ENCODE data around the gene ZNF772. TPM values are rescaled to one million over a fixed set of nuclear protein-coding genes. Genes with fewer than 3 reads are reported as not detected.

Gene ZNF772
- total RNA-seq, 2 experiments from 2014 or later: 7.7 to 8.8 TPM

DNA sequence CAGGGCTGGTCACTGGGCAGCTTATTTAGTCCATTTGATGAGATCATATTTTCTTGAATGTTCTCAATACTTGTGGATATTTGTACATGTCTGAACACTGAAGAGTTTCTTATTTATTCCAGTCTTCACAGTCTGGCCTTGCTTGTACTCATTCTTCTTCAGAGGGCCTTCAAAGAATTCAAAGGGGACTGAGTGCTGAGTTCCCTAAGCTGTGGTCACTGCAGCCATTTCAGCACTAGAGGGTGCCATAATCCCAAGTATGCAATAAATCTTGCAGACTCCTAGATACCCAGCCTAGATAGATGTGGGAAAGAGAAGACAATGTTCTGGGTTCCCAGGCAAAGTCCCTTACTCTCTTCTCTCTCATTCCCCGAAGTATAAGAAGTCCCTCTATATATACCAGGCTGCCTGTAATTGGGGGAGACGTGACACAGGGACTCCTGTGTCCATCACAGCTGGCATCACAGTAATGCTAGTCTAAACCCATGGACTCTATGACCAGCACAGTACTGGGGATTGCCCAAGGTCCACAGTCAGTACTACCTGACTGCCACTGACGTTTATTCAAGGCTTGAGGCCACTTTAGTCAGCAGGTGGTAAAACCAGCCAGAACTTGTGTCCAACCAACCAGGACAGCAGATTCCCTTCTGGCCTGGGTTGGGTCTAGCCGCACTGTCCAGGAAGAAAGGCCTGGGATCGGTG is 11.5 kb downstream of the ZNF772 start:
- H3K36me3 Mint-ChIP-seq: peaks cover 16% of the 10 kb centered on the region
- CTCF ChIA-PET: interaction anchor here (0.6 to 1.2 kb wide), 3 partner anchors 30 to 91 kb away, joined by 3 to 5 read pairs (median 3); partner anchors contain the start of gene ZNF749
- H3K27ac Mint-ChIP-seq: no peak overlapping the region
- DNase-seq (peak; percentile 54), ATAC-seq (peak; percentile 69)
- H3K9me3 Mint-ChIP-seq (ENCODE audit: low read depth): peaks cover 34% of the 10 kb centered on the region
- H3K27me3 Mint-ChIP-seq: no peaks in the 10 kb centered on the region
- H3K4me3 Mint-ChIP-seq: no peak overlapping the region
- H3K4me1 Mint-ChIP-seq: no peaks in the 10 kb centered on the region

DNA sequence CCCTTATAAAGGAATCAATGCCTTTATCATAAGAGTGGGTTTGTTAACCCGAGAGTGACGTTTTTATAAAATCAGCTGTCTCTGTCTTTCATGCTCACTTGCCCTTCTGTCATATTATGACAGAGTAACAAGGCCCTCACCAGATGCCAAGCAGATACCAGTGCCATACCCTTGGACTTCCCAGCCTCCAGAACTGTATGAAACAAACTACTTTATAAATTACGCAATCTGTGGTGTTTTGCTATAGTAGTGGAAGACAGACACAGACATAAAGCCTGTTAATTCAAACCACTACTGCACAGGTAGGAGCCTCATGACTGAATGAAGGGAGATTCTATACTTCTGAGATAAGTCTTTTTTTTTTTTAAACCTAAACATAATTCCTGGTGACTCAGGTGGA is 25.1 kb downstream of the ZNF772 start:
- Mint-ChIP-seq H3K36me3 (peaks cover 36% of the 10 kb centered on the region), H3K27ac (no peak overlapping the region), H3K27me3 (no peaks in the 10 kb centered on the region), H3K9me3 (ENCODE audit: low read depth) (peaks cover 26% of the 10 kb centered on the region), H3K4me1 (no peaks in the 10 kb centered on the region), H3K4me3 (no peak overlapping the region)
- DNase-seq (no peak), ATAC-seq (no peak)
- CTCF ChIA-PET: no interaction called here

DNA sequence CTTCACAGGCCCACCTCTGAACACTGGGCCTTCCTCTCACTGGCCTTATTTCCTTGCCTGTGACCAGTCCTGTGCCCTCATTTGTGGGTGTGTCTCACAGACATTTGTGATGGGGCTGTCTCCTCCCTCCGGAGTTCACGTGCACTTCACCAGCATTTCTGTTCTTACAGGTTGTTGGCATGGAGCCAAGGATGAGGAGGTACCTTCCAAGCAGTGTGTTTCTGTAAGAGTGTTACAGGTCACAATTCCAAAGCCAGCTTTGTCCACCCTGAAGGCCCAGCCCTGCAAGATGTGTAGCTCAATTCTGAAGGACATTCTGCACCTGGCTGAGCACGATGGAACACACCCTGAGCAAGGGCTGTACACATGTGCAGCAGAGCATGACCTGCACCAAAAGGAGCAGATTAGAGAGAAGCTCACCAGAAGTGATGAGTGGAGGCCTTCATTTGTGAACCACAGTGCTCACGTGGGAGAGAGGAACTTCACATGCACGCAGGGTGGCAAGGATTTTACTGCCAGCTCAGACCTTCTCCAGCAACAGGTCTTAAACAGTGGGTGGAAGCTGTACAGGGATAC is 34.2 kb downstream of the ZNF772 start:
- Mint-ChIP-seq H3K9me3 (ENCODE audit: low read depth) (peaks cover 44% of the 10 kb centered on the region), H3K36me3 (peaks cover 78% of the 10 kb centered on the region), H3K27me3 (no peaks in the 10 kb centered on the region), H3K27ac (no peak overlapping the region), H3K4me1 (peaks cover 3% of the 10 kb centered on the region), H3K4me3 (no peak overlapping the region)
- CTCF ChIA-PET: no interaction called here
- ATAC-seq: no peak
- DNase-seq: no peak

DNA sequence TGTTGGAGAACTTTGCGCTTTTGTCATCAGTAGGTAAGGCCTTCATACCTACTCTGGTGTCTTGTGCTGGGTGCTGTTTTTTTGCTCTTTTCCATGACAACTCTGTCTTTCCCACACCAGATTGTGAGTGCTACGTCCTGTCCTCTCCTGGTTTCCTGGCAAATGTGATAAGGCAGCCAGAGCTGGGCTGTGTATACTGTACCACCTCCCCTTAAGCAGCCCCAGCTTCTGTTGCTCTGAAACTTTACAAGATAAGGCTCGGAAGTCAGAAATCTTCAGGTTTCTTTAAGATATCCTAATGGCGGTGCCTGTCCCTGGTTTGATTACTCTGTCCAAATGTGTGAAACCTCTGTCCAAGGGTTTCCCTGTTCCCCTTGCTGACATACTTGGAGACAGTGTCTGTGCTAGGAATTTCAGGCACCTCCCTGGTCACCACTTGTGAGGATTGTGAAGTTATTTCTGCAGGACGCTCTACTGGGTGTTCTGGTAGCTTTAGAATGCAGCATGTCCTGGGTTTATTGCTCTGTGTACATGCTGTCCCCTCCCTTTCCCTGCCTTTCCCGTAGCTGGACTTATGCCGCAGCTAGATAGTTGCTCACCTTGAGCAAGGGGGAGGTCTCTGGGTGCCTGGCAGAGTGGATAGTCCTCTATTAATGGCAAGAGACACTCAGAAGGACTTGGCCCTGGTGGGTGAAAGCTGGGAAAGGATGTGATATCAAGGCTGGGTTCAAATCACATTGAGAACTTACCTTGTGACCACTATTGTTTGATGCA is 35.2 kb downstream of the ZNF772 start:
- no peaks in the 10 kb centered on the region for H3K27me3 Mint-ChIP-seq
- DNase-seq (no peak), ATAC-seq (no peak)
- no peak overlapping the region for H3K4me3 Mint-ChIP-seq
- H3K36me3 Mint-ChIP-seq: peaks cover 81% of the 10 kb centered on the region
- no peak overlapping the region for H3K27ac Mint-ChIP-seq
- peaks cover 44% of the 10 kb centered on the region for H3K9me3 Mint-ChIP-seq (ENCODE audit: low read depth)
- H3K4me1 Mint-ChIP-seq: peaks cover 3% of the 10 kb centered on the region
- CTCF ChIA-PET: no interaction called here

DNA sequence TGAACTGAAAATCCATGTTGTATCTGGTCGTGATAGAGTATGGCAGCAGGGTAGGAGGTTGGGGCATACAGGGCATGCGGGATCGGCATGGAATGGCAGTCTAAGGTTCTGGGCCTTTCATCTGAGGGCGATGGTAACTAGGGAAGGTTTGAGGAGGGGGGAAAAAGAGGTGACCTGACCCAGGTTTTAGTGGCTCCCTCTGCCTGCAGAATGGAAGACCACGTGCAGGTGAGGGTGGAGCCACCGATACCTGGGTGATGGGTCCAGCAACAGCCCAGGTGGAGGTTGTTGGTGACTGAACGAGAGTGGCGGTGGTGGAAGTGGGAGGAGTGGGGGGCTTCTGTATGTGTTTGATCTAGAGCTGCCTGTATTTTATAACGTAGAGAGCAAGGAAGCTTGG is 38.4 kb downstream of the ZNF772 start:
- Mint-ChIP-seq H3K27ac (no peak overlapping the region), H3K4me1 (peaks cover 27% of the 10 kb centered on the region), H3K9me3 (ENCODE audit: low read depth) (peaks cover 32% of the 10 kb centered on the region), H3K27me3 (no peaks in the 10 kb centered on the region), H3K36me3 (peaks cover 67% of the 10 kb centered on the region), H3K4me3 (no peak overlapping the region)
- ATAC-seq: no peak
- CTCF ChIA-PET: no interaction called here
- DNase-seq: no peak

DNA sequence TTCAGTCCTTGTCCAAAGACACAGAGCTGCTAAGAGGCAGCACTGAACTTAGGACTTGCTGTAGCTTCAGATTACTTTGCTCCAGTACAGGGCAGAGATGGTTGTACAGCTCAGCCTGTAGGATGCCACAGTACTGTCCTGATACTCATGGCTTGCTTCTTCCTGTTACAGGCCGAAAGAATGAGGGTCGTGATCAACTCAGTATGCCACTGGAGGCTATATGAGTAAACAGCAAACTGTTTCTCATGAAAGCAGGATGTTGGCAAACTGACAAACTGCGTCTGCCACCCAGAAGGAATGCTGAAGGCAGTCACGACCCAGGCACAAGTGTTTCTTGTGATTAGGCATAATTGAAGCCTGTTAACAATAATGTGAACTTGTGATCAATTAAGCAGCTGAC is 39.4 kb downstream of the ZNF772 start:
- Mint-ChIP-seq H3K27me3 (no peaks in the 10 kb centered on the region), H3K4me3 (no peak overlapping the region), H3K36me3 (peaks cover 62% of the 10 kb centered on the region), H3K9me3 (ENCODE audit: low read depth) (peaks cover 30% of the 10 kb centered on the region), H3K4me1 (peaks cover 28% of the 10 kb centered on the region), H3K27ac (no peak overlapping the region)
- no peak for DNase-seq
- ATAC-seq: no peak
- CTCF ChIA-PET: no interaction called here

DNA sequence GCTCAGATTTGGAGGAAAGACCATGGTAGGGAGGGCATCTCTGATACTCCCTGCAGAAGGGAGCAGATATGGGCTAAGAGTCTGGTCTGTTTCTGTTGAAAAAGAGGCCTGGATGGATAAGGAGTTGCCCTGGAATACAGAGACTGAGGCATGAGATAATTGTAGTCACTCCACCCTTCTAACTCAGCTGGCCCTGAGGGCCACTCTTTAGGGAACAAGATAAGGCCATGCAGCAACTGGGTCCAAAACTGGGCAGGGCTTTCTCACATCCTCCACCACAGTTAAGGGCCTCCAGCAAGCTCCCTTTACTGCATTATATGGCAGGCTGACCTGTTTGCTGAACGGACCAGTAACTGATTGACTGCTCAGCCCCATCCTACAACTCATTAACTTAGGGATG is 40.9 kb downstream of the ZNF772 start:
- ATAC-seq (no peak), DNase-seq (no peak)
- Mint-ChIP-seq H3K27ac (peak overlapping the region; percentile 90), H3K36me3 (peaks cover 55% of the 10 kb centered on the region), H3K9me3 (ENCODE audit: low read depth) (peaks cover 24% of the 10 kb centered on the region), H3K4me3 (peak overlapping the region; percentile 85), H3K4me1 (peaks cover 27% of the 10 kb centered on the region), H3K27me3 (no peaks in the 10 kb centered on the region)
- CTCF ChIA-PET: interaction anchor here (1.6 kb wide), 1 partner anchor 29 kb away, joined by 3 read pairs; no protein-coding TSS in a partner anchor

DNA sequence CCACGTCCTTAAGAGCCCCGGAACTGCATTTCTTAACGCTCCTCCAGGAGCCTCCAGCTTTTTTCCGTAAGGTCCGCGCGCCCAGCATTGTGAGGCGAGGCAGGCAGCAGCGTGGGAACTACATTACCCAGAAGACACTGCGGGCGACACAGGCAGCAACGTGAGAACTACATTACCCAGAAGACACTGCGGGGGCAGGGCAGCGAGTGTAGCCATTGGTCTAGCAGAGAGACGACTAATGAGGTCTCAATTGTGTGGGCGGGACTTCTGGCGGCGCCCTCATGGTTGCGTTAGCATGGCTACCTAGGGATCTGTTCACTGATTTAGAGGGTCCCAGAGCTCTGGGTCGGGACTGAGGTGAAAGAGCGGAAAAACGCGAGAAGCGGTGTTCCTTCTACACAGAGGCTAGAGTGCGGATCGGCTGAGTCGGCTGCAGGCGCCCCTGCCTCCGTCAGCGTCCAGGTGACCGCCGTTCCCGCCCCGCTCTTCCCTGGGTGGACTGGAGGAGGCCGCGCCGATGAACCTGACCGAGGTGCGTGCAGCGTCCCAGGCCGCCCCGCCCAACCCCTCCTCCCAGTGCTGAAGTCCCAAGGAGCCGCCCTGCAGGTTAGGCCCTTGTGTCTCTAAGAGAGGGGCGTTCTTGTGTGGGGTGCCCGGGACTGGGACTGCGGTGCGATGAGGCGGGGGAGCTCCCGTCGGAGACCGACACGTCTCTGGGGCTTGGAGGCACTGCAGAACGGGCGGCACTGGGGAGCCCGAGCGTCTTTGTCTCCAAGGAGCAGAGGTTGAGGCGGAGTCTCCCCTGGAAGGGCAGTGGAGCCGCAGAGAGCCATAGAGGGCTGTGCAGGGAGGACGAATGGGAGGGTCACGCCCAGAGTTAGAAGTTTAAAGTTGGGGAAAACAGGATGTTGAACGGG is 42.0 kb downstream of the ZNF772 start, which contains the start of gene ZNF749:
Gene ZNF749 (plus strand): TSS at position 264 of the 917 bp plus-strand sequence. CDS start 254 bp downstream, at position 518.
- Mint-ChIP-seq H3K4me1 (peaks cover 27% of the 10 kb centered on the region), H3K27me3 (no peaks in the 10 kb centered on the region), H3K4me3 (peak within 1 kb of the TSS; percentile 85), H3K36me3 (peaks cover 47% of the 10 kb centered on the region), H3K27ac (peak within 1 kb of the TSS; percentile 90), H3K9me3 (ENCODE audit: low read depth) (peaks cover 18% of the 10 kb centered on the region)
- CTCF ChIA-PET: interaction anchor here (0.7 to 1.7 kb wide), 3 partner anchors 10 to 30 kb away, joined by 3 to 6 read pairs (median 3); no protein-coding TSS in a partner anchor
- ATAC-seq (peak; percentile 98), DNase-seq (peak; percentile 99)

DNA sequence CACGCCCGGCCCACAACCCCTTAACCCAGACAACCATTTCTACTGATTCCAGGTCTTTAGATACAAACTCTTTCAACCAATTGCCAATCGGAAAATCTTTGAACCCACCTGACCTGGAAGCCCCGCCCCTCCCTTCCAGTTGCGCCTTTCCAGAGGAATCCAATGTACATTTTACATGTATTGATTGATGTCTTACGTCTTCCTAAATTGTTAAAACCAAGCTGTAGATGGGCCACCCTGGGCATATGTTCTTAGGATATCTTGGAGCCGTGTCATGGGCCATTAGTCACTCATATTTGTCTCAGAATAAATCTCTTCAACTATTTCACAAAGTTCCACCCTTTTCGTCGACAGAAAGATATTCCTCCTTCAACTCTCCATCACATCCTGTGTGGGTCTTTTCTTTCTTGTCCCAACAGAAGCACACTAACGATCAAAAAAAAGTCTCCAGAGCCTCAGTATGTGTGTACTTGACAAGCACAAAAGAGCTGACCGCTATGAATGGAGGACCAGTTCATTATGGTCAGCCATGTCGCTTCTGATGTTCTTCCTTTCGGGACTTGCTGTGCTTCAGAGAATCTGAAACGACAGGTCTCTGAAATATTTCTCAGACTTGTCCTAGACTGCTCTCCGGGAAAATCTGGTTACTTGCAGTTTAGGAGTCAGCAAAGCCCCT is 42.8 kb downstream of the ZNF772 start:
- H3K4me3 Mint-ChIP-seq: peak overlapping the region; percentile 85
- CTCF ChIA-PET: interaction anchor here (1.7 kb wide), 1 partner anchor 9 kb away, joined by 6 read pairs; no protein-coding TSS in a partner anchor
- peaks cover 11% of the 10 kb centered on the region for H3K9me3 Mint-ChIP-seq (ENCODE audit: low read depth)
- no peaks in the 10 kb centered on the region for H3K27me3 Mint-ChIP-seq
- DNase-seq (no peak), ATAC-seq (peak; percentile 18)
- H3K36me3 Mint-ChIP-seq: peaks cover 39% of the 10 kb centered on the region
- peak overlapping the region; percentile 90 for H3K27ac Mint-ChIP-seq
- peaks cover 27% of the 10 kb centered on the region for H3K4me1 Mint-ChIP-seq

DNA sequence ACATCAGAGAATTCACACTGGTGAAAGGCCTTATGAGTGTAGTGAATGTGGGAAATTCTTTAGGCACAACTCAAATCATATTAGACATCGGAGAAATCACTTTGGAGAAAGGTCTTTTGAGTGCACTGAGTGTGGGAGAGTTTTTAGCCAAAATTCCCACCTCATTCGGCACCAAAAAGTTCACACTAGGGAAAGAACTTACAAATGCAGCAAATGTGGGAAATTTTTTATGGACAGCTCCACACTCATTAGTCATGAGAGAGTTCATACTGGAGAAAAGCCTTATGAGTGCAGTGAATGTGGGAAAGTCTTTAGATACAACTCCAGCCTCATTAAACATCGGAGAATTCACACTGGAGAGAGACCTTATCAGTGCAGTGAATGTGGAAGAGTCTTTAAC is 56.3 kb downstream of the ZNF772 start:
- Mint-ChIP-seq H3K27ac (no peak overlapping the region), H3K4me1 (no peaks in the 10 kb centered on the region), H3K27me3 (no peaks in the 10 kb centered on the region), H3K4me3 (no peak overlapping the region), H3K36me3 (peaks cover 64% of the 10 kb centered on the region), H3K9me3 (ENCODE audit: low read depth) (peaks cover 35% of the 10 kb centered on the region)
- DNase-seq (no peak), ATAC-seq (no peak)
- CTCF ChIA-PET: no interaction called here

DNA sequence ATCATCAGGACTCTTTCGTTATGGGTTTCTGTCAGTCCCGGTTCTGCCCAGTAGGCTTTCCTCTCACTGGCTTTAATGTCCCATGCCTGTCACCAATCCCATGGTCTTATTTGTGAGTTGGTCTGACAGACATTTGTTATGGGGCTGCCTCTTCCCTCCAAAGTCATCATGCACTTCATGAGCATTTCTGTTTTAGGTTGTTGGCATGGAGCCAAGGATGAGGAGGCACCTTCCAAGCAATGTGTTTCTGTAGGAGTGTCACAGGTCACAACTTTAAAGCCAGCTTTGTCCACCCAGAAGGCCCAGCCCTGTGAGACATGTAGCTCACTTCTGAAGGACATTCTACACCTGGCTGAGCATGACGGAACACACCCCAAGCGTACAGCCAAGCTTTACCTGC is 57.9 kb downstream of the ZNF772 start:
- no peak overlapping the region for H3K4me3 Mint-ChIP-seq
- peaks cover 74% of the 10 kb centered on the region for H3K36me3 Mint-ChIP-seq
- DNase-seq: no peak
- ATAC-seq: no peak
- peaks cover 42% of the 10 kb centered on the region for H3K9me3 Mint-ChIP-seq (ENCODE audit: low read depth)
- H3K4me1 Mint-ChIP-seq: no peaks in the 10 kb centered on the region
- CTCF ChIA-PET: no interaction called here
- no peaks in the 10 kb centered on the region for H3K27me3 Mint-ChIP-seq
- H3K27ac Mint-ChIP-seq: no peak overlapping the region

Measured in activated CD8-positive, alpha-beta memory T cell treated with anti-CD3 and anti-CD28 coated beads, Interleukin-2, amount 10 ng/mL, durations not matched to agents 7 days and 5 days (primary cell).